GOT3 (cell line): ENCODE results near the gene STON1.
"Not testable (repeated sequence)": the region's sequence is repeated elsewhere in the genome, so short reads cannot be mapped to it uniquely, and the experiment has no call there.

ENCODE experiments used
- DNase-seq: peaks from one replicate; lab custom pipeline; 2025; ENCODE audit warnings: mixed read lengths; lab: John Stamatoyannopoulos, UW

STON1 gene

DNA sequence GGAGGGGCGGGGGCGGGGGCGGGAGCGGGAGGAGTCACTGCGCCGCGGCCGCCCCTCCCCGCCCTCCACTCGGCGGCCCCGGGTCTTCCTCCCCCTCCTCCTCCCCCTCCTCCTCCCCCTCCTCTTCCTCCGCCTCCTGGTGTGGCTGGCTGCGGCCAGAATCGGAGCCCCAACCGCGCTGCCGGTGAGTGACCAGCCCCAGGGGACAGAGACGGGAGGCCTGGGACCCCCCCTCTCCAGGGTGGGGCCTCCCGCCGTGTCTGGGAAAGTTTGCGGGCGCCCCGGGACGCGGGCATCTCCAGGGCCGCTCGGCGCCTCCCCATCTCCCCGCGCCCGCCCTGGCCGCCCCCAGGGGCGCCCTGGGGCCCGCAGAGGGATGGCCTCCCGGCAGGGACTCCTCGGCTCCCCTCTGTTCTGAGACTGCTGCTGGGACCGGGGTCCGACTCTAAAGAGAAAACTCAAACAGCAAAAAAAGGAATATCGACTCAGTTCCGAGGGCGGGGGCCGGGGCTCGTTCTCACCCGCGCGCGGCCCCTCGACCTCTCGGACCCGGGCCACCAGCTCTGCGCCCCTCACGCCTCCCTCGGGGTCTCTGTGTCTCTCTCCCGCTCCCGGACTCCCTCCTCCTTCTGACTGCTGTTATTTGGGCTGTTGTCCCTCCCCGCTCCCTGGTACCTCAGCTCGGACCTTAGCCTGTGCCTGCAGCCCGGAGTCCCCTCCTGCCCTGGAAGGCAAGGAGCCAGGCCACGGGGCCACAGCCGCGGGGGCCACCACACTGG is at the start of gene STON1:
Gene STON1, plus strand, starts transcription at position 122 of the 779 bp plus-strand sequence. CDS start 50,480 bp downstream, outside the sequence.
- DNase-seq, result no peak

GRCh38 chr2:48480526-48480925 is 49.4 kb upstream of the STON1 start:
- no peak for DNase-seq

DNA sequence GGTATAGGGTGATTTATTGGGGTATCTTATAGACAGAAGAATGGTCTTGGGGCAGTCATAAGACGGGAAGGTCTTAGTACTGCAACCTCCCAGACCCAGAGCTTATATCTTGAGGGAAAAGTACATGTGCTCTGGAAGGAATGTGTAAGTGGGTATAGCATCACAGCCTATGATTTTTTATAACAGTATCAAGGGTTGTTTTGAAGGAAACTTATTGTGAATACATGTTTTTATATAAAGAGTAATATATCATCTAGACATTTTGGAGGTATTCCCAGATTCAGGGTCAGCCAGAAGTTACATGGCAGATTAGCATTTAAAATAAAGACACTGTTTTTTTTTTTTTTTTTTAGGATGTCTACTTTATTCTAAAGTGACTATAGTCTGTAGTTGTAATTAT is 47.6 kb upstream of the STON1 start:
- no peak for DNase-seq

DNA sequence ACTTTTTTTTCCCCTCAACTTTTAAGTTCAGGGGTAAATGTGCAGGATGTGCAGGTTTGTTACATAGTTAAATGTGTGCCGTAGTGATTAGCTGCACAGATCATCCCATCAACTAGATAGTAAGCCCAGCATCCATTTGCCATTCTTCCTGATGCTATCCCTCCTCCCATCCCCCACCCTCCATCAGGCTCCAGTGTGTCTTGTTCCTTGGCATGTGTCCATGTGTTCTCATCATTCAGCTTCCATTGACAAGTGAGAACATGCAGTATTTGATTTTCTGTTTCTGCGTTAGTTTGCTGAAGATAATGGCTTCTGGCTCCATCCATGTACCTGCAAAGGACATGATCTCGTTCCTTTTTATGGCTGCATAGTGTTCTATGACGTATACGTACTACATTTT is 47.2 kb upstream of the STON1 start:
- DNase-seq, result no peak

- no peak for DNase-seq
Measured at GRCh38 chr2:48483506-48483905, 46.4 kb upstream of the STON1 start.

- DNase-seq, result no peak
Measured at GRCh38 chr2:48483916-48484315, 46.0 kb upstream of the STON1 start.

GRCh38 chr2:48488545-48488944 is 41.4 kb upstream of the STON1 start:
- no peak for DNase-seq

- no peak for DNase-seq
Measured at GRCh38 chr2:48496849-48497248, 33.1 kb upstream of the STON1 start.

GRCh38 chr2:48504647-48505327 is 25.2 kb upstream of the STON1 start:
- no peak for DNase-seq

DNA sequence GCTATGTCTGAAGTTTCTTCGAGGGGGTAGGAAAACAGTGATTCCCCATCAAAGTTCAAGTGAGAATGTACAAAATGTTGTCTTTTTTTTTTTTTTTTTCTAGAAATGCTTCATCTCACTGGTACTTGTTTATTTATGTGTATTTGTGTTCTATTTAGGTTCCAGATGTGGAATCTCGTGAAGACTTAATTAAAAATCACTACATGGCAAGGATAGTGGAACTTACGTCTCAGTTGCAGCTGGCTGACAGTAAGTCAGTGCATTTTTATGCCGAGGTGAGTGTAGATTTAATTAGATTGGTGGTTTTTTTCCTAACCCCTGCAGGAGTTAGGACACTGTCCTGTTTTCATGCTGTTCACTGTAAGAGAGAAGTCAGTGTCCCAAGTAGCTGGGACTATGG is 22.8 kb upstream of the STON1 start:
- DNase-seq, result no peak

GRCh38 chr2:48508461-48509124 is 21.4 kb upstream of the STON1 start:
- DNase-seq, result no peak

- no peak for DNase-seq
Measured at GRCh38 chr2:48510329-48510728, 19.6 kb upstream of the STON1 start.

DNA sequence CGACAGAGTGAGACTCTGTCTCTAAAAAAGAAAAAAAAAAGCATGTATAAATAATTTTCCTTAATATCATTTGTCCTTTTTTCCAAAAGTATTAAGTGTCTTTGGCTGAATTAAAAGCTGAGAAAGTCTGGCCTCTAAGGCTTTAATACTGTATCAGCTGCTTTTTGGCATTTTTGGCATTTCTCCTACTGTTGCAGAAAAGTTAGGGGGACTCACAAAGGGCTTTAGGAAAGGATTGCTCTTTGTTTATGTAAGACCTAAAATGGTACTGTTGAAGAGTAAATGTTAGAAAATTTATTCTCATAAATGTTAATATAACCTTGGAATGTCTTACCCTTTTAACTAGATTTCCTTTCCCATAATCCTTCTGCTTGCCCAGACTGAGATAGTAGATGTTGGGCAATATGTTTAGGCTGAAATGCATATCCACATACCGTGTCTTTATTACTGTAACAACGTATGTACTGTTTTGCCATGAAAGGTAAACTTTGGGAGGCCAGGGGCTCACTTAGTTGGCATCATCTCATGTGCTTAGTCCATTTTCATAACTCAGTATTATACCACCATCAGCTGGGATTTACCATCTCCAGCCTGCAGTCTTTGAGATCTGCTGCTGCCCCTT is 18.0 kb upstream of the STON1 start:
- DNase-seq, result no peak

DNA sequence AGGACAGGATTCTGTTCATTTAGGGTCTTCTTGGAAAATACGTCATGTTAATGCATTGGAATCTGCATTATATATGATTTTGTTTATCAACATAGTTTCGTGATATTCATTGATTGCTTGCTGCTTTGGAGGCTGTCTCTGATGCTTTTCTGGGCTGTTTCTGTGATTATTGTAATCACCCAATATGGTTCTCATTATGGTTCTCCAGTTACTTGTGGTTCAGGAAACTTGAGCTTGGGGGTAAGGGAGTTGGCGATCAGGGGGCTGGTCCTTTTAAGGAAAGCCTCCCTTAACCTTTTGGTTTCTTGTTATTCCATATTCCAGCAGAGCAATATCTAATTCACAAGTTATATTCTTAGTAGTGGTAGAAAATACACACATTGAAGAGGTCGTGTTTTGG is 17.4 kb upstream of the STON1 start:
- no peak for DNase-seq

- DNase-seq, result no peak
Measured at GRCh38 chr2:48514348-48515003, 15.5 kb upstream of the STON1 start.

DNA sequence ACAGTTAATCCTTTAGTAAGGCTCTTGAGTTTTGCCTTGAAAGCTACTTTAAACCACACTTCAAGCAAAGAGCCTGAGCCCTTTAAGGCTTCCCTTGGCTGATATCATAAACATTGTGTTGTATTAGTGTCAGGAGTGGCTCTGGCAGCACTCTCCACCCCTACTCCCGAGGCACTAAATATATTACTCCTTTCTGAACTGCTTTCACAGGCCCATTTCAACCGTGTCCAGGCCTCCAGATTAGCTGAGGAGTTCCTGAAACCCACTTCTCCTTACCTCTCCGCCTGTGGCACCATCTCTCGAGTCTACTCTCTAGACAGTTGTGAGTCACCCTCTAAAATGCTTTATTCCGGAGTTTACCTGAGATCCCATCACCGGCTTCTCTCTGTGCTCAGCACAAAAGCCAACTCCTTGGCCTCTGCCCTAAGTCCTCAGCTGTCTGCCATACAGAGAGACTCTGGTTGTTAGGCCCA is 14.4 kb upstream of the STON1 start:
- DNase-seq, result no peak

- no peak for DNase-seq
Measured at GRCh38 chr2:48519593-48519992, 10.4 kb upstream of the STON1 start.

DNA sequence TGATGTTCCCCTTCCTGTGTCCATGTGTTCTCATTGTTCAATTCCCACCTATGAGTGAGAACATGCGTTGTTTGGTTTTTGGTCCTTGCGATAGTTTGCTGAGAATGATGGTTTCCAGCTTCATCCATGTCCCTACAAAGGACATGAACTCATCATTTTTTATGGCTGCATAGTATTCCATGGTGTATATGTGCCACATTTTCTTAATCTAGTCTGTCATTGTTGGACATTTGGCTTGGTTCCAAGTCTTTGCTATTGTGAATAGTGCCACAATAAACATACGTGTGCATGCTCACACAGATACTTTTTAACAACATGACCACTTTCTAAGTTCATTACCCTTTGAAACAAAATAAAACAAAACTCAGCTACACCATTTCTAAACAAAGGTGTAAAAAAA is 5.2 kb upstream of the STON1 start:
- not testable (repeated sequence) for DNase-seq

DNA sequence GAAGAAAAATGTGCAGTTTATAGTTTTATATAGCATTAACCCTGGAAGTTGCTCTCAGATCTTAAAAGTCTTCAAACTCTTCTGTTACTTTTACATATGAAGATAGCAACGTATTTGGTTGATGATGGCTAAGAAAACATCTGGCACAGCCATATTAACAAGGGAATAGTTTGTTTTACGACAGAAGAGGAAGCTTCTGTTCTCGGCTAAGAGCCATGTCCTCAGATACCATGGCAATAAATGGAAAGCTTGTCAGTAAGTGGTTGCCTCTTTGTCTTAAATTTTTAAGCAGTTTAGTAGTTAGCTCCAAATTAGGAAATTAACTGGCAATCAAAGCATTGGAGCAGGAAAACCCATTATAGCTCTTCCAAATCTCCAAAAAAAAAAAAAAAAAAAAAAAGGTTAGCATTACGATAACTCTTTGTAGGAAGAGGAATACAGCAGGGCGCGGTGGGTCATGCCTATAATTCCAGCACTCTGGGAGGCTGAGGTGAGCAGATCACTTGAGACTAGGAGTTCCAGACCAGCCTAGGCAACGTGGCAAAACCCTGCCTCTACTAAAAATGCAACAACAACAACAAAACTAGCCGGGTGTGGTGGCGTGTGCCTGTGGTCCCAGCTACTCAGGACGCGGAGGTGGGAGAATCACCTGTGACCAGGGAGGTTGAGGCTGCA is 4.5 kb upstream of the STON1 start:
- DNase-seq, result no peak

DNA sequence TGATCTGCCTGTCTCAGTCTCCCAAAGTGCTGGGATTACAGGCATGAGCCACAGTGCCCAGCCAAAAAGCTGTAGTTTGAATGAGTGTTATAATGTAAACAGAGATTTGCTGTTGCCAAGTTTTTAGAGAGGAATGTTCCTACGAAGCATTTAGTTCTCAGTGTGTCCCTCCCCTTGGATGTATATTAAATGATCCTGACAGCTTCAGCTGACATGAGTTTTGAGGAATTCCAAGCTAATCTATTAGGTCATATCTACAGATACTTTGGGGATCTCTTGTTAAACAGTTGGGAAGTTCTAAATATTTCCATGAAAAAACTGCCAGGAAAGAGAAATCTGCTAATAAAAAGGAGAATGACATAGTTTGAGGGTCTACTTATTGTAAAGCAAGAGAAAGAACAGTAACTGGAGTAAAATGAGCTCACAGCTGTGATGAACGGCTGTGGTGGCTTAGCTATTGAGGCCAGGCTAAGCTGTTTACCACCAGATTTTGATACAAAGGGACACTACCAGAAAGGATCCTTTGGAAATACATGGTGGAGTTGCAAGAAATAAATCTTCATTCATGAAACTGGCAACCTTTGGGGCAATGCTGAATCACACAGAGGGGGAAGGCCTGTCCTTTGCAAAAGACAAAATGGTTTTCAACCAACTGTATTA is 2.6 kb upstream of the STON1 start:
- DNase-seq, result no peak

GRCh38 chr2:48528431-48528830 is 1.5 kb upstream of the STON1 start:
- no peak for DNase-seq
